ENCODE measurements around the gene UCN. TPM values are rescaled to one million over a fixed set of nuclear protein-coding genes. Genes with fewer than 3 reads are reported as not detected.
A peak's percentile ranks its signal among the peaks of the same experiment; 100 is the strongest.

The UCN gene
- polyA plus RNA-seq, 1 experiment, result 0.40 TPM

DNA sequence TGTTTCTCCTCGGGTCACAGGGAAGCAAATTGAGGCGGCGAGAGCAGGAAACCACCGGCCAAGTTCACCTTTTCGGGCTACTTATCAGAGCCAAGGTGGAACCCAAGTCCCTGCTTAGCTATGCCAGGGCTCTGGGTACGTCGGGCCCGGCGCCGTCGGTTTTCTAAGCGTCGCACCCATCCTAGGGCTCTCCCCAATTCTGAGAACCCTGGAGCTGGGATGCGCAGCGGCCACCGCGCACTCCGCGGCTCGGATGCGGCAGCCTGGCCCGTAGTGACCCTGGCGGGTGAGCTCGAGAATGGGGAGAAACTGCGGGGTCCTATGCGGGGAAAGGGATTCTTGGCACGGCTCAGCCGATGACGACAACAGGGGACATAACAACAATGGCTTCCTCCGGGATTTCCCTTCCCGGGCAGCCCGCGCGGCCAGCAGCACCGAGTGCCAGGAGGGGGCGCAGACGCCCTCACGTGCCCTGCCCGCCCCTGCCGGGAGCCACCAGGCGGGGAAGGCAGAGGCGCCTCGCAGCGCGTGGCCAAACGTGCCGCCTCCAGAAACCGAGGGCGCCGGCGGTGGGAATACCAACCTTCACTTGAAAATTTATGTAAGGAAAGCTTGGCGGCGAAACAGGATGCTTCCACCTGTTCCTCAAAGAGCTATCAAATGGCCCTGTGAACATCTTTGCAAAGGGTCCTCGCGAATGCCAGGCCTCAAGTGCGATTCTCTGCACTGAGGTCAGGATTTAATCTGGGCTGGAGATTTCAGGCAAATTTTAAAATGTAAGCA lies 43.3 kb downstream of the UCN start:
- POLR2A ChIA-PET, result no interaction called here
- no peak overlapping the region for H3K27ac ChIP-seq (ENCODE audit: low read depth, low read length)
- TF ChIP-seq, protein P1, sequence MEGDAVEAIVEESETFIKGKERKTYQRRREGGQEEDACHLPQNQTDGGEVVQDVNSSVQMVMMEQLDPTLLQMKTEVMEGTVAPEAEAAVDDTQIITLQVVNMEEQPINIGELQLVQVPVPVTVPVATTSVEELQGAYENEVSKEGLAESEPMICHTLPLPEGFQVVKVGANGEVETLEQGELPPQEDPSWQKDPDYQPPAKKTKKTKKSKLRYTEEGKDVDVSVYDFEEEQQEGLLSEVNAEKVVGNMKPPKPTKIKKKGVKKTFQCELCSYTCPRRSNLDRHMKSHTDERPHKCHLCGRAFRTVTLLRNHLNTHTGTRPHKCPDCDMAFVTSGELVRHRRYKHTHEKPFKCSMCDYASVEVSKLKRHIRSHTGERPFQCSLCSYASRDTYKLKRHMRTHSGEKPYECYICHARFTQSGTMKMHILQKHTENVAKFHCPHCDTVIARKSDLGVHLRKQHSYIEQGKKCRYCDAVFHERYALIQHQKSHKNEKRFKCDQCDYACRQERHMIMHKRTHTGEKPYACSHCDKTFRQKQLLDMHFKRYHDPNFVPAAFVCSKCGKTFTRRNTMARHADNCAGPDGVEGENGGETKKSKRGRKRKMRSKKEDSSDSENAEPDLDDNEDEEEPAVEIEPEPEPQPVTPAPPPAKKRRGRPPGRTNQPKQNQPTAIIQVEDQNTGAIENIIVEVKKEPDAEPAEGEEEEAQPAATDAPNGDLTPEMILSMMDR (IDR thresholded peaks at IDR 0.05; ENCODE audit: low read depth, low read length), result peak; percentile 60
- peak overlapping the region; percentile 45 for H3K4me3 ChIP-seq (ENCODE audit: low read depth, low read length)
- DNase-seq (ENCODE audit: low read depth, low spot score), result no peak
- H3K27me3 ChIP-seq (ENCODE audit: control insufficient read depth, insufficient read depth, low read length), result peaks cover 69% of the 10 kb centered on the region
- H3K9me3 ChIP-seq (ENCODE audit: control insufficient read depth, insufficient read depth, low read length), result no peaks in the 10 kb centered on the region
- CTCF ChIA-PET, result interaction anchor here (0.7 to 3.3 kb wide), 10 partner anchors 9 to 54 kb away, joined by 3 to 64 read pairs (median 4); partner anchors contain the start of genes DNAJC5G and TRIM54

DNA sequence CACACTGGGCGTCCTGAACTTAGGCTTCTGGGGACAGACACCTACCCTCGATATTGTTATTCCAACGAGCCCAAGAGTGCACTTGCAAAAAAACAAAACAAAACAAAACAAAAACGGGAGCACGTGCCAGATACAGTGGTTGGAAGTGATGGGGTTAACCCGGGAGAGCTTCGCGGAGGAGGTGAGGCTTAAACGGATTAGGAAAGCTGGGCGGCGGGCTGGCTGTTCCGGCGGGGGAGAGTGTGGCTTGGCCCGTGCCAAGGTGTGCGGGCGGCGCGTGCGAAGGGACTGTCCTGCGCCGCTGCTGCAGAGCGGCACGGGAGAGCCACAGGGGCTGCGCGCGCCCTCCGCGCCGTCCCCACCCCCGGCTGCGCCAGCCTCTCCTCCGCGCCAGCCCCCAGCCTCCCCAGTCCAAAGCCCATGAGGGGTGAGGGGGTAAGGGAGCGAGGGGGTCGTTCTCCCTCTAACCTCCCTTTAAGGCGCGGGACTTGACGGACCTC lies 43.9 kb downstream of the UCN start:
- Histone ChIP-seq H3K9me3 (ENCODE audit: control insufficient read depth, insufficient read depth, low read length) (no peaks in the 10 kb centered on the region), H3K27ac (ENCODE audit: low read depth, low read length) (no peak overlapping the region), H3K4me3 (ENCODE audit: low read depth, low read length) (no peak overlapping the region), H3K27me3 (ENCODE audit: control insufficient read depth, insufficient read depth, low read length) (peaks cover 76% of the 10 kb centered on the region)
- ChIA-PET CTCF (interaction anchor here (1.5 to 3.3 kb wide), 3 partner anchors 10 to 40 kb away, joined by 5 to 64 read pairs (median 24); partner anchors contain the start of gene TRIM54), POLR2A (no interaction called here)
- TF ChIP-seq, protein P1 (IDR thresholded peaks at IDR 0.05; ENCODE audit: low read depth, low read length), result no peak
- no peak for DNase-seq (ENCODE audit: low read depth, low spot score)

DNA sequence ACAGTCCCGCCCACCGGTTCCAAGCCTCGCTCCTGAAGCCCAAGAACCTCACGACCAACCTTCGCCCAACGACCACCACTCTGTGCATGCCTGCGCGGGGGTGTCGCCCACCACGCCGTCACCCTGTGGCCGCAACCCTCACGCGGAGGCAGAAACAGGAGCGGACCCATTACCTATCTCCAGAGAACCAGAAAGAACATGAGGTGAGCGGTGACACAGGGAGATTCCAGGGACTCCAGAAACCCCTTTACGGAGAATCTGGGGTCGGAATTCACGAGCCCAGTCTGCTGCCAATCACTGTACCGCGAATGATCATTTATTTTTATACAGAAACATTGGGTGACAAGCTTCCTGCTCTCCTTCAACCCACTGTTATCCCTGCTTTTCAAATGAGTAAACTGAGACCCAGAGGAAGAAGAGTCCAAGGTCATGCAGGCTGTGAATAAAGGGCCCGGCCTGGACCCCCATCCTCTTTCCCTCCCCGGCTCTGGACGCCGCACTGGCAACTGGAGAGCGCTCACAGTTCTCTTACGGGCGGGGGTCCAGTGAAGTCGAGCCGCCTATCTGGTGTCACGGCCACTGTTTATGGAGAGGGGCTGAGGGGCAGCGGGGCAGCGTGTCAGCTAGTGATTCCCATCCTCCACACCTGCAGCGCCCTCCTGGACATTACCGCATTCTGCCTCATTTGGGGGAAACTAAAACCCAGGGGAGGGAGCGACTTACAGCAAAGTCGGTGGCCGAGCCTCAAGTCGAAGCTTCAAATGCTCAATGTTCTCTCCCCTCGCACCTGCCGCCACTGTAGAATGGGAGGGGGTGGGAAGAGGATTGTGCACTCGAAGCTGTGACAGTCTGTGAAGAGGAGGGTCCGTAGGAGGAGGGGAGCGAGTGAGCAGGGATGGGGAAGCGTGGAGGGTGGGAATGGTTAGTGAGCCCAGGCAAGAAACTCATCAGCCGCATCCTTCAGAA lies 44.7 kb downstream of the UCN start:
- POLR2A ChIA-PET, result interaction anchor here (0.6 kb wide), 1 partner anchor 10 kb away, joined by 3 read pairs; no protein-coding TSS in a partner anchor
- Histone ChIP-seq H3K27me3 (ENCODE audit: control insufficient read depth, insufficient read depth, low read length) (peaks cover 75% of the 10 kb centered on the region), H3K4me3 (ENCODE audit: low read depth, low read length) (peak overlapping the region; percentile 38), H3K9me3 (ENCODE audit: control insufficient read depth, insufficient read depth, low read length) (no peaks in the 10 kb centered on the region), H3K27ac (ENCODE audit: low read depth, low read length) (no peak overlapping the region)
- CTCF ChIA-PET, result interaction anchor here (1.0 kb wide), 1 partner anchor 15 kb away, joined by 3 read pairs; no protein-coding TSS in a partner anchor
- TF ChIP-seq, protein P1 (IDR thresholded peaks at IDR 0.05; ENCODE audit: low read depth, low read length), result no peak
- no peak for DNase-seq (ENCODE audit: low read depth, low spot score)

DNA sequence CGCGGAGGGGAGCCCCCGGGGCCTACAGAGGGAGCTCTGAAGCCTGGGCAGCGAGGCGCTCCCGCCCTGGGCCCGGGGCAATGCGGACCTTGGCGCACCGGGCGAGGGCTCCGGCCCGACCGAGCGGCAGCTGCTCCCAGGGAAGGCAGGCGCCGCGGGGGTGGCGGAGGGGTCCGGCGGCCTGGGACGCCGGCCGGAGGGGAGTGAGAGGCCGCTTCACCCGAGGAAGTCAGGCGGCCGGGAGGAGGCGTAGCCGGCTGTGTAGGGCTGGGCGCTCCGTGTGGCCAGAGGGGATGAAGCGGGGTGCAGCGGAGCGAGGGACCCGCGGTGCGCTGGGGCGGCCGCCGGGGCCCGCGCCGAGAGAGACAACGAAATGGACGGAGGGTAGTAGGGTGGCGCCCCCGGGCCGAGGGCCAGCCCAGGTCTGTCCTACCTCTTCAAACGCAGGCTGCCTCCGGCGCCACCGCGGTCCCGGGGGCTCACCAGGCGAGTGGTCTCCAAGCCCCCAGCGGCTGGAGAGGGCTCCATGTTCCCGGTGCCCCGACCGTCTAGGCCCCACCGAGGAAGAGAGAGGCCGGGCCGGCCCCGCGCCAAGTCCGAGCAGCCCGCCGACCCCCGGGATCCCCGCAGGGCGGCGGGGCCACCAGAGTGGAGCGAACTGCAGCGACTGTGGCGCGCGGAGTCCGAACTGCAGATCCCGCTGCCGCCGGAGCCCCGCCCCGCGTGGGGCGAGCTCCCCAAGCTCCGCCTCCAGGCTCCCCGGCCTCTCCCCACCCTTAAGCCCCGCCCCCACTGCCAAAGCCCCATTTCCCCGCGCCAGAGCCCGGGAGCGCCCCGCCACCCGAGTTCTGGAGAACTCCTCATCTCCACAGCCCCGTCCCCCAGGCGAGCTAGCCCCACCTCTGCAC lies 45.6 kb downstream of the UCN start, which contains the start of gene SLC30A3:
TSS of gene SLC30A3 (minus strand) at position 669 of the 908 bp plus-strand sequence. CDS start at position 528, 141 bp downstream.
- H3K27me3 ChIP-seq (ENCODE audit: control insufficient read depth, insufficient read depth, low read length), result peaks cover 75% of the 10 kb centered on the region
- ChIA-PET CTCF (interaction anchor here (1.0 kb wide), 1 partner anchor 16 kb away, joined by 3 read pairs; no protein-coding TSS in a partner anchor), POLR2A (interaction anchor here (0.6 kb wide), 1 partner anchor 9 kb away, joined by 3 read pairs; no protein-coding TSS in a partner anchor)
- H3K4me3 ChIP-seq (ENCODE audit: low read depth, low read length), result peak within 1 kb of the TSS; percentile 38
- no peaks in the 10 kb centered on the region for H3K9me3 ChIP-seq (ENCODE audit: control insufficient read depth, insufficient read depth, low read length)
- TF ChIP-seq, protein P1 (IDR thresholded peaks at IDR 0.05; ENCODE audit: low read depth, low read length), result no peak
- no peak for DNase-seq (ENCODE audit: low read depth, low spot score)
- H3K27ac ChIP-seq (ENCODE audit: low read depth, low read length), result no peak within 1 kb of the TSS

Measured in AG04450 (cell line).